ENCODE data around the gene COPA.

Gene COPA

DNA sequence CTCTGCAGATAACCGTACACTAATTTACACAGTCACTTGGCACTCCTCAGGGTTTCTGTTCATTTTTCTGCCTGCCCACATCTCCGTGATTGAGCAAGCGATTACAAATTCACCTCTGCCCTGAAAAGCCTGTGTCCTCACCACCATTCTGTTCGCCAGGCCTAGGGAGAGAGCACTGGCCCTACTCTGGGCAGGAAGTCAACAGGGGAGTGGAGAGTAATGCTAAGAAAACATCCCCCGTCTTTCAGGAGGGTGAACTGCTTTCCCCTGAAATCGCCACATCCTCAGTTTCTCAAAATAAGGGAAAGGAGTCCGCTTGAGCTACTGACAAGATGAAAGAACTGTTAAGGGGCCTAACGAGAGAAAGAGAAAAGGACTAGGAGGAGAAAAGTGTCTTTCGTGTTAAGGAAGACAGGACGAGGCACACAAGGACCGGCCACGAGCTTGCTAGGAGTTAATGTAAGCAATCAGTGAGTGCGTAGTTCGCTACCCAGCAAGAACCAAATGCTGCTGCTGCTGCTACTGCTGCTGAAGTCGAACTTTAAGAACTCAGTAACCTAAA is 58.7 kb downstream of the COPA start:
- FAIRE-seq = peak; percentile 88
- DNase-seq (ENCODE audit: insufficient read length, low spot score) = no peak

DNA sequence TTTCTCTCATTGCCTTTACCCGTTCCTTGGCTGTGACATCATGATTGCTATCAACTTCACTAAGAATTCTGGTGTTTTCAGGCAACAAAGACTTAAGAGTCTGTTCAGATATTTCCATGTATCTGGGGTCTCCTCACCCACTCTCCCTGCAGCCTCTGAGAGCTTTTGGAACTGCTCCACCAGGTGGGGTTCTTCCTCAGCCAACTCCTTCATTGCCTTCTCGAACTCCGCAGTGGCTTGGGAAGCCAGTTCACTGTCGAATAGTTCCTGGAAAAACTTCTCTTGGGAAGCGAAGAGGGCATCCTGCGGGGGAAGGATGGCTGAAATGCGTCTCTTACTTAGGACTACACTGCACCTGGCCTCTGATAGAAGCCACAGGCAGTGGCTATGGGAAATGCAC is 60.2 kb downstream of the COPA start:
- FAIRE-seq (no peak), DNase-seq (ENCODE audit: insufficient read length, low spot score) (no peak)

DNA sequence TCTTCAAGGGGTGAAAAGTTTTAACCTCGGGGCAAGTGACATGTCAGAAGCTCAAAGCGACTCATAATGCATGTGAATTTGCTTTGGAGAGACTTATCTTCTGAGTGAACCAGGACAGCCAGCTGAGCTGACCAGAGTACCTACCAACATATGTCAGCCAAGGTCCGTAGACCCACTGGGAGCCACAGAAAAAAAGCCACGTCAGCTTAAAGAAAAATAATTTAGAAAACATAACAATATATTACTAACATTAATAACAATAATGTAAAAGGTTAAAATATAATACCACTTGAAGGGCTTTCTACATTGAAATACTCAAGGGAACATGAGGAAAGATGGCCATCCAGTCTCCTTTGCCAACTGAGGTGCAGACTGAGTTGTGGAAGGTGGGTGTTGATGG is 65.1 kb downstream of the COPA start:
- DNase-seq (ENCODE audit: insufficient read length, low spot score) = no peak
- FAIRE-seq = no peak

DNA sequence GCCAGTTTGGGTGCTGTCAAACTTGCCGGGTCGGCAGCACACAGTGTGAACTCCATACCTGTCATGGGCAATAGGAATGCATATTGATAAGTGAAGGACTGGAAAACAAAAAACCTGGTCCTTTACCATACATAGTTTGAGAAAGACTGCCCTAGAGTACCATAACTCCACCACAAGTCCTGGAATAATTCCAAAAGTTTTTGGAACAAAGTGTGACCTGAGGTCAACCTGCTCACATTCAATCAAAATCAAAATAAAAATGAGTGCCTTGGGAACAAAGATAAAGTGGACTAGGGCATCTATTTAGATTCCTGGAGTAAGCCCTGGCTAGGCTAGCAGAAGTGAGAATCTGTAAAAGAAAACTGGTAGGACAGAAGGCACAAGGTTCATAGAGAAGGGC is 65.7 kb downstream of the COPA start:
- DNase-seq (ENCODE audit: insufficient read length, low spot score) (no peak), FAIRE-seq (no peak)

- DNase-seq (ENCODE audit: insufficient read length, low spot score) (no peak), FAIRE-seq (no peak)
Measured at GRCh38 chr1:160271025-160271424, 72.0 kb downstream of the COPA start.

DNA sequence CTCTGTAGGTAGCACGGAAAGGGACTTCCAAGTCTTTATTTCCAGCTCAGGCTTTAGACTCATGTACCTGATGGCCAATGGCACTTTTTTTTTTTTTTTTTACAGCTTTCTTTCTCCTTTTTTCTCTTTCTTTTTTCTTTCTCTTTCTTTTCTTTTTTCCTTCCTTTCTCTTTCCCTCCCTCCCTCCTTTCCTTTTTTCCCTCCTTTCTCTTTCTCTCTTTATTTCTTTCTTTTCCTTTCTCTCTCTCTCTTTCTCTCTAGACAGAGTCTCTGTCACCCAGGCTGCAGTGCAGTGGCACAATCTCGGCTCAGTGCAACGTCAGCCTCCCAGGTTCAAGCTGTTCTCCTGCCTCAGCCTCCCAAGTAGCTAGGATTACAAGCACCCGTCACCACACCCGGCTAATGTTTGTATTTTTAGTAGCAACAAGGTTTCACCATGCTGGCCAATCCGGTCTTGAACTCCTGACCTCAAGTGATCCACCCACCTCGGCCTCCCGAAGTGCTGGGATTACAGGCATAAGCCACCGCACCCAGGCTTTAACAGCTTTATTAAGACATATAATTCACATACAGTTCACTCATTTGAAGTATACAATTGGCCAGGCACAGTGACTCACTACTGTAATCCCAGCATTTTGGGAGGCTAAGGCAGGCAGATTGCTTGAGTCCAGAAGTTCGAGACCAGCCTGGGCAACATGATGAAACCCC is 75.6 kb downstream of the COPA start:
- no peak for DNase-seq (ENCODE audit: insufficient read length, low spot score)
- FAIRE-seq = no peak

DNA sequence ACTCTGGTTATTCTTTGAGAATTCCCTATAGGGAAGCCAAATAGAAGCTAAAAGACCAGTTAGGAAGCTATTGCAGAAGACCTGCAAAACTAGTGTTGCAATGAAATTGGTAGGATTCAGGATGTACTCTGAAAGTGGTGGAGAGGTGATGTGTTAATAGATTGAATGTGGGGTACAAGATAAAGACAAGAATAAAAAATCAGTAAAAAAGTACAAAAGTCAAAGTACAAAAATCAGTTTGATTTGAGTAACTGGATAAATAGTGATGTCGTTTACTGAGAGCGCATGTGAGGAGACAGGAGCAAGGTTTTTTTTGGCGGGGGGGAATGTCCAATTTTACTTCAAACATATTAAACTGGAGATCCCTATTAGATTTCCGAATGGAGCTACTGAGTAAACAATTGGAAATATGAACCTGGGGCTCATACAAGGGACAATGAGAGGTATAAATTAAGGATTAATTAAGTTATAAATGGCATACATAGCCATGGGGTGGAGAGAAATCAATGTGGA is 78.2 kb downstream of the COPA start:
- FAIRE-seq (no peak), DNase-seq (ENCODE audit: insufficient read length, low spot score) (no peak)

DNA sequence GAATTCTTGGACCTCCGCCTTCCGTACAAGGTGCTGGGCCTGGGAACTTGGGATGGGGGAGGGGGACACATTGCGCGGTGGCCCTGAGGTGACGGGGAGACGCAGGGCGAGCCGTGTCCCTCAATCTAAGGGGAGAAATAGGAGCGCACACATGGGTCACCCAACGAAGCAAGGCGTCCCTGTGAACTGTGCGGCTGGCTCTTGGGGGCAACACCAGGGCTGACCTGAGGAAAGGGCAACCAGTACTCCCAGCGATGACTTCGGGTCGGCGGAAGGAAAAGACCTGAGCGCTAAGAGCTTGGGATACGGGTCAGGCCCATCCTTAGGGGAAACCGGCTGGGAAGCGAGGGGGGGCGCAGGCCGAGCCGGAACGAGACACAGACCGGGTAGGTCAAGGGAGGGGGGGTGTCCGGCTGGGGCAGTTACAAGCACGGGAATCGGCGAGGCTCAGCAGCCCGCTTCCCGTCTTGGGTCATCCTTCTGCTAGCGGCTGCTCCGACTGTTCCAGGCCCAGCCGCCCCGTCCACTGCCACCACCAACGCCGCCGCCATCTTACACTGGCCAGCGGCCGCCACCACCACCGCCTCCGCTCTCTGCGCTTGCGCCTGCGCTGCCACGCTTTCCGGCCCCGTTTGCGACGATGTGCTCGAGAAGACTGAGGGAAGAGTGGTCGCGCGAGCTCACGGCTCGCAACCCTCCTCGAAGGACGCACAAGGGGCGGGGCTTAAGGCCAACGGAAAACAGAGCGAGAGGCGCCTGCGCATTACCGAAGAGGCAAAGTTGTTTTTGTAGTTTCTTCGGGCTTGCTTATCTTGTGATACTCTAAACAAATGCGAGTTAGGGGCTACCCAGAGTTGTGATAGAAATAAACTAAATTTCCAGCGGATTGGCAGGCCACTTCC is 80.9 kb downstream of the COPA start, which contains the start of gene DCAF8:
Gene DCAF8 (minus strand): TSS at position 657 of the 902 bp plus-strand sequence. CDS start 18,541 bp downstream, outside the sequence.
- FAIRE-seq (peak; percentile 87), DNase-seq (ENCODE audit: insufficient read length, low spot score) (peak; percentile 85)

DNA sequence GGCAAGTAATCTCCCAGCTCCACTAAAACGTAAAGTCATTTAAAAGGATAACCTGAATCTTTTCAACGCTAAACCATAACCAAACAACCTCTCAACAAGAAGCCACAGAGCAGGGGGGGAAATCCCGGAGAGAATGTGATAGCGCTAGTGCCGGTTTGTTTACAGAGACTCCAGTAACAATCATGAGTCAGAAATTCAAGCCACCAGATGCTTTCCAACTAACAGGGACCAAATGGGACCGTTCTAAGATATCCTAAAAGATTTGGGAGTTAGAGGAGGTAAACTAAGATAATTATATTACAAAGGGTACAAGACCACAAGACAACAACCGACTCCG is 81.5 kb downstream of the COPA start:
- DNase-seq (ENCODE audit: insufficient read length, low spot score) = no peak

DNA sequence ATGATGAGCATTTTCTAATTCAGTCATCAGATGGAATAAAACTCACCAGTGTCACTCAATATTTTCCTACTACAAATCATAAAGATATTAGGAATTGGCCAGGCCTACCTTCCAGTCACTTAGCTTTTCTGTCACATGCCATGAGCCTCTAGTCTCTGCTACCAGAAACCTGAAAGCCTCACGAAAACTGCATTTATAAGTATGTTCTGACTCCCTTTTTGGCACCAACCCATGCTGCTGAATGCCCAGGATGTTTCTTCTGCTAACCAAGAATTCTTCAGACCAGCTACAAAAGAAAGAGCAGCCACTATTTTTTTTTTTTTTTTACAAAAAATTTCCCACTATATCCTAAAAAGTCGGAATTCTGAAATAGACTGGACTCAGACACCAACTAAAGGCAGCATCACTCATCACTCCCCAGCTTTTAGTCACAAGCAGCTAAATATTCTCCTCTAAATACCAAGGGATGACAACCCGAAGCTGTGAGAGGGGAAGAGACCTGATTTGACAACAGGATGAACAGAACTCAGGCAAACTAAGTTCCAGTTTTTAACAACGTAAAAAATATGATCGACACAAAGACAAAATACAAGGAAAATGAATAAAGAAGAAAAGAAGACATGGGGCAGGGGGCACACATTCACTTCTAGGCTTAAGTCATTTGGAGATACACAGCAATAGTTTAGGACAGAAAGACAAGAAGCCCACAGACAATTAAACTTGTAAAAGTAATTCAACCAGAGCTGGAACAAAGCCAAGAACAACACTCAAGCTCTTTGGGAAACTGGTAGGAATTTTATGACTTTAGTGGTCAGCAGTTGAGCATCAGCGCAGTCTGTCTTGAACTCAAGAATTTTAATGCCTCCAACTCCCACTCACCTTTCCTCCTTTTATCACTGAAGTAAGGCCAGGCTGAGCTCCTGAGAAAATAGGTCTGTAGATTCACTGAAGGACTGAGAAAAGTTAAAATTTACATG is 82.4 kb downstream of the COPA start:
- DNase-seq (ENCODE audit: insufficient read length, low spot score) = no peak
- FAIRE-seq = peak; percentile 31

More for the DNA sequence above, 81.5 kb downstream of the COPA start:
- peak; percentile 86 for FAIRE-seq

- DNase-seq (ENCODE audit: insufficient read length, low spot score) = no peak
- FAIRE-seq = no peak
Measured at GRCh38 chr1:160258177-160258798, 84.8 kb downstream of the COPA start.

DNA sequence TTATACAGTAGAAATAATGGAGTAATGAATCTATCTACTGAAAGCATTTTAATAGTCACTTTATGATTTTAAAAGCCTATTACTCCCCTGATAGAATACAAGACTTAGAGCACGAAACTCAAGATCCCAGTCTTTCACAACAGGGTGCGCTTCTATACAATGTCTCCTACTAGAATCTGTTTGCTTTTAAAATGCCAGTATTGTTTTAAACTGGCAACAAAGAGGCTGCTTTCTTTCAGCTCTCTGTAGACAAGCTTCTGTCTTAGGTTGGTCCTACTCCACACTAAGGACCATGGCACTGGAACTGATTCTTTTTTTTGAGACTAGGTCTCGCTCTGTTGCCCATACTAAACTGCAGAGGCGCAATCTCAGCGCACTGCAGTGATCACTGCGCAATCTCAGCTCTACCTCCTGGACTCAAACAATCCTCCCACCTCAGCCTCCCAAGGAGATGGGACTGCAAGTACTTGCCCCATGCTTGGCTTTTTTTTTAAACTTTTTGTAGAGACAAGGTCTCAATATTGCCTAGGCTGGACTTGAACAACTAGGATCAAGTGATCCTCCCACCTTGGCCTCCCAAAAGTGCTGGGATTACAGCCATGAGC is 85.5 kb downstream of the COPA start:
- FAIRE-seq = no peak
- DNase-seq (ENCODE audit: insufficient read length, low spot score) = no peak

DNA sequence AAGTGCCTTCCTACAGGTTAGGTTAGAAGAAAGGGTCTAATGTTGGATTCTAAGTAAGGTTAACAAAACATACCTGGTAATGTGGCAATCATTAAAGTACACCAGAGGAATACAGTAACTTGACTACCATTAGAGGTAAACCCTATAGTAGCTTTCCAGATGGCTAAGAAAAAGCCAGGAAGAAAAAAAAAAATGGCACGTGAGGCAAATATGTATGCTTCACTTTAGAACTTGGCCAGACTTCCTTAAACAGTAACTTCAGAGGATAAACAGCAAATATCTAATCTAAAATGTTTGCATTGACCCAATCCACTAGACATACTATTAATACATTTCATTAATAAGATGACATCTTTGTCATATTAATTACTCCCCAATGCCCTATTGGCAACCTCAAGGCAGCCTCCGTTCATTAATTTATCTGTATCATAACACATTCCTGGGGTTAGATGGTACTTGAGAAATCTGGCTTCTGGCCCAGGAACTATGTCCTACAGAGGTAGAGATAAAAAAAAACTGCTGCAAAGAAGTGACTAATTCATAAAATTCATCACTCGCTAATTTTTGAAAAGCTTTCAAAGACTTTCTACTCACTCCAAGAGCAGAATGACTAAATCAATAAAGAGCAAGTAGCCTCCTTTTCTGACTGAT is 86.5 kb downstream of the COPA start:
- no peak for FAIRE-seq

DNA sequence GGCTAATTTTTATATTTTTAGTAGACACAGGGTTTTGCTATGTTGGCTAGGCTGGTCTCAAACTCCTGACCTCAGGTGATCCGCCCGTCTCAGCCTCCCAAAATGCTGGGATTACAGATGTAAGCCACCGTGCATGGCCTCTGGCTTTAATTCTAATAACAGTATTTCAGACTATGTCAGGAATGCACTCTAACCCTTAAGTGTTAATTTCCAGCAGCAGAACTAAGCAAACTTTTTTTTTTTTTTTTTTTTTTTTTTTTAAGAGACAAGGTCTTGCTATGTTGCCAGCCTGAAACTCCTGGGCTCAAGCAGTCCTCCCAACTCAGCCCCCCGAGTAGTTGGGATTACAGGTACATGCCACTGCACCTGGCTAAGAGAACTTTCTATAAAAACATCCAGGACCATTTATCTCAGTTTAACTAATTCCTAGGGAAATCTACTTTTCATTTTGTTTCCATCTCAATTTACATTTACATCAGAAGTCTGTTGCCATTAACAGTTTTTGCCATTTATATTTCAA is 87.2 kb downstream of the COPA start:
- DNase-seq (ENCODE audit: insufficient read length, low spot score) (no peak), FAIRE-seq (no peak)

More for the DNA sequence above, 86.5 kb downstream of the COPA start:
- DNase-seq (ENCODE audit: insufficient read length, low spot score) = no peak

- FAIRE-seq (peak; percentile 93), DNase-seq (ENCODE audit: insufficient read length, low spot score) (peak; percentile 40)
Measured at GRCh38 chr1:160251687-160252526, 91.1 kb downstream of the COPA start.

DNA sequence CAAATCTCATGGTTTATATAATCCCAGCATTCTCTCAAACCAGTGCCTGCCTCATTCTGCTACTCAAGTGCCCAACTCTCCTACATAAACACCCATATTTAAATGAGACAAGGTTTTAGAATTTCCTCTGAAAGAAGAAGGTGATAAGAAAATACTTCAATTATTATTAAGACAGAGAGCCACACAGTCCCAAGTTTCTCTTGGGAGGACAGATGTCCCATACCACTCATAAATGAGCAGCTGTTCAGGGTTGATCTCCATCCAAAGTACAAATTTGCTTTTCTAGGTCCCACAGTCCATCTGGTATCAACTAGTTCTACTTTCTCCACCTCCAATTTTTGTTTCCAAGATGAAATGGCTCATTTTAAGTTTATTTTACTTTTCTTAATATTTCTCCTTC is 92.0 kb downstream of the COPA start:
- FAIRE-seq (no peak), DNase-seq (ENCODE audit: insufficient read length, low spot score) (no peak)

DNA sequence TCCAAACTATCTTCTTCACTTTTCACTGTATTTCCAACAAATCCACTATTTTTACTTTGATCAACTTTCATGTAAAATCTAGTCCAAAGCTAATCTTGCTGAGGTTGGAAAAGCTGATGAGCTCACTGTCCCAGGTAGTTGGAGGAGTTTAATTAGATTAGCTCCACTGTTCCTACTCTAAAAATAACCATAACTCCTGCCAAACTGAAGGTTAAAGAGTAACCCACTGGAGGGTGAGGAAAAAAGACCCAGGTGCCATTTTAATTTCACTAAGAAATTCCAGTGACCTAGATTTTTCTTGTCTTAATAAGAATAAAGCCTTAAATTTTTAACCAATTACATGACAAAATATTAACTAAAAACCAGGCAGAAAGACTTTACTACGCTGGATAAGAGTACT is 96.0 kb downstream of the COPA start:
- no peak for FAIRE-seq
- no peak for DNase-seq (ENCODE audit: insufficient read length, low spot score)

DNA sequence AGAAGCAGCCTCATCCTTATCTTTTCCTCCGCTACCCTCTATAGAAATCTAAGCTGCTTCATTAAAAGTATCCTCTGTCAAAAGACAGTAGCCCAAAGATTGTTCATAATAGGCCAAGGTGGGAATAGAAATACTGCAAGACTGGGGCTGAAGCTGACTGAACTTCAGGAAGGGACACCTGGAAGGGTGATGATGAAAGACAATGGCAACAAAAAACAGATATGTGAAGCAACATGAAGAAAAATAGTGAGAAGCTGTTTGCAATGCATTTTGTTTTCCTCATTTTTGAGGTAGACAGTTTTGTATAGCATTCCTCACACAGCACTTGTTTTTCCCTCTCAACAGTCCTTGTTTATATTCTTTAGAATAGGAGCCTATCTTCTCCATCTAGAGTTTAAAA is 97.6 kb downstream of the COPA start:
- DNase-seq (ENCODE audit: insufficient read length, low spot score) (no peak), FAIRE-seq (no peak)
